Prostate gland (tissue), 2 donors: ENCODE measurements around the gene PDLIM1.

Source experiments
- CTCF ChIP-seq, 4 experiments: fragments of 200-600 bp in 2 of 4; fragments of 450-650 bp in 2 of 4; sonication (generic) in 2 of 4; IDR thresholded peaks; 1 replicate in 3 of 4; 2 replicates in 1 of 4; pipeline ENCODE4 v1.5.1; 2016 to 2019; ENCODE audit warnings: antibody characterized with exemption in 4 of 4, mild to moderate bottlenecking in 2 of 4, moderate library complexity in 2 of 4
- POLR2A ChIP-seq: fragments of 450-650 bp; IDR thresholded peaks from one replicate; pipeline ENCODE4 v1.6.1; 2016; ENCODE audit warnings: antibody characterized with exemption, mild to moderate bottlenecking

DNA sequence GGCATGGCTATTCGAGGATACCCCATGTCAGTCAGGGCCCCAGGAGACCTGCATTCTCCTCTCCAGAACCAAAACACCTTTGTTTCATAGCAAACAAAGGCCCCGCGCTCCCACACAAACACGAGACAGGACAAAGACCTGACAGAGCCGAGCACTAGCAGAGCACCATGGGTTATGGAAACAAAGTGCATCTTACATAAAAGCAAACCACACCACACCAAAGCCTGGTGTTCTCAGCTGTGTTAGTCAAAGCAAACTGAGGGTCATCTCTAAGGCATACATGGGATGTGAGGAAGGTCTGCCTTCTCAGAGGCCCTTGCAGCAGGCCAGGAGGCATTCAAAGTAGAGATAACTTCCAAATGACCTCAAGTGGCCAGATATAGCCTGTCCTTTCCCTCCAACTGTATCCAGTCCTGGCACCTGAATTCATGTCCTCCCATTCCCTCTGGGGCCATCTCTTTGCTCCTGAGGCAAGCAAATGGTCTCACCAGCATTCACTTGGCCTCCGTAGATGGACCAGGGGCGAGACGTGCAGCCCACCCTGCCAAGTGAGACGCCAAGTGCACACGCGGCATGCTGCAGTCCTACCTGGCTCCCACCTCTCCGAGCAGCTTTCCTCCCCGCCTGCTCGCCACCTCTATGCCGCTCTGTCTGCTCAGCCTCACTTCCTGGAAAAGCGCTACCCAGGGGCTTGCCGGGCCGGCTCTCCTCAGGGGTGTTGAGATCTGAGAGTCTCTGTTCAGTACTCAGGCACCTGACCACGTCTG lies 45.3 kb upstream of the PDLIM1 start:
- TF ChIP-seq CTCF (IDR thresholded peaks at IDR 0.05) (no peak), POLR2A (no peak)
